Iris pigment epithelial cell (primary cell): ENCODE data around the gene TM9SF3.

ENCODE experiments used
- DNase-seq: peaks from one replicate; pipeline ENCODE4 v3.0.0-alpha.2; 2011; ENCODE audit warnings: low read depth

The TM9SF3 gene

DNA sequence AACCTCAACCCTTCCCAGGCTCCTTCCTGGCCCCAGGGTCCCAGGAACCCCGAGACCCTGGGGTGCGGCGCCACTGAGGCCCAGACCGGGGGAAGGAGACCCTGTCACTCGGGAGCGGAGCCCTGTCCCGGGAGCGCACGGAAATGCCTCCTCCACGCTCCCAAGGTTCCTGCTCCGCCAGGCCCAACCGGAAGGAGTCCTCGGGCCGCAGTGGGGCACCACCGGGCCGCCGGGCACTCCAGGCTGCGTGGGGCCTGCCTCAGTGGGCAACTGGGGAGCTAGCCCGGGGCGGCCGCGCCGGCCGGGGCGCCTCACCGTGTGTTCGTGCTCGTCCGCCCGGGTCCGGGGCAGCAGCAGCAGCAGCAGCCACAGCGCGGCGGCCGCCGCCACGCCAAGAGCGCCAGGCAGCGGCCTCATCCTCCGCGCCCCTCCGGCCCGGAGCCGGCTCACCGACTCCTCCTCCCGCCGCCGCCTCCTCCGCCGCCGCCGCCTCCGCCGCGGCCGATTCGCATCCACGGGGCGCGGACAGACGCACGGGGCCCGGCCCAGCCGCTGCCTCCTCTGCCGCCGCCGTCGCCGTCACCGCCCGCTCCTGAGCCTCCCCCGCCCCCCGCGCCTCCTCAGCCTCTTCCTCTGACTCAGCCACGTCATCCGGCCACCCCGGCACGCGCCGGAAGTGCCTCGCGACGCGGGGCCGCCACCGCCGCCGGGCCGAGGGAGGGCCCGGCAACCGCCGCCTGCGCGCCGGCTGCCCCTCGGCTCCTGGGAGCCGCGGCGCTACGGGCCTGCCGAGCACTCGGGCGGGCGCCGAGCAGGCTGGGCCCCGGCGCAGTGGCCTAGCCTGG lies at the start of gene TM9SF3:
TSS of gene TM9SF3 (minus strand) at position 594 of the 845 bp plus-strand sequence. CDS start at position 417, 177 bp downstream.
- peak; percentile 85 for DNase-seq

DNA sequence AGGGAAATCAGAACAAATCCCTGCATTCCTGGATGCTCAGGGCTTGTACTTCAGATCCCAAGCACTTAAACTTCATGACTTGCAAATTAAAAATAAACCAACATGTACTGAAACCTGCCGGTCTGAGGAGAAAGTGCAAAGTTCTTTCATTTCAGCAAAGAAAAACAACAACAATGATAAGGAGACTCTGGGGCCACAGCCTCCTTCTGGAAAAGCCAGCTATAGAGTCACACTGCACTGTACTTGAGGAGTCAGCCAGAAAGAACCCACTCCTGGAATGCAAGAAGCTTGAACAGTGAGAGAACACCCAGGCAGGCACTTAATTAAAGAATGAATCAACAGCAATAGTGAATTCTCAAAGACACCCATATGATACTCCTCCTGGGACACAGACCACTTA lies 49.7 kb upstream of the TM9SF3 start:
- DNase-seq = peak; percentile 20

DNA sequence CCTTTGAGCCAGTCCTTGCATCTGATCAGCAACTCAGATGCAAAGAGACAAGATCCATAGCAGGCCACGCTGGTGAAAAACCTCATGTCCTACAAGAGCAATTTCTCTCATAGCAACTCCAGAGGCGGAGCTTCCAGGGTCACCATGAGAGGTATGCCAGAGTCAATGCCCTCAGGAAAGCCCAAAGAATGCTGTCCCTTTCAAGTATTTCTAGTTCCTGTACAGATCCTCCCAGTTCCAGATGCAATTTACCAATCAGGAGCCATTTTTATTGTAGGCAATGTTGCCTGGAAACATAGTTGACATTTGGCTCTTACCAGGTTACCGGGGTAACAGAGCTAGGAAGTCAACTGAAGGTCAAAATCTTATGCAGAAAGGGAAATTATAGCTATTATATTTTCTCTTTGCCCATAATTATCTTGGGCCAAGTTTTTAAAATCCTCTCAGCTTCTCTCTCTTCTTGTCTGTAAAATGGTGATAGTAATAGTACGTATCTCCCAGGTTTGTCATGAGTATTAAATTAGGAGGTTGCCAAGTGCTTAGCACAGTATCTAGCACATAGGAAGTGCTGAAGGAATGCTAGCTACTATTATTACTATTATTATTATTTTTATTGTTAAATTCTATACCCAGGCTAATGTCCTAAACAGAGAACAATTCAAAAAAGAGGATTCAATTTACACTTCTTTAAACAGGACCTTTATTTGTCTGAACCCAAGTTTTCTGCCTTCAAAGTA lies 46.3 kb upstream of the TM9SF3 start:
- DNase-seq = no peak

DNA sequence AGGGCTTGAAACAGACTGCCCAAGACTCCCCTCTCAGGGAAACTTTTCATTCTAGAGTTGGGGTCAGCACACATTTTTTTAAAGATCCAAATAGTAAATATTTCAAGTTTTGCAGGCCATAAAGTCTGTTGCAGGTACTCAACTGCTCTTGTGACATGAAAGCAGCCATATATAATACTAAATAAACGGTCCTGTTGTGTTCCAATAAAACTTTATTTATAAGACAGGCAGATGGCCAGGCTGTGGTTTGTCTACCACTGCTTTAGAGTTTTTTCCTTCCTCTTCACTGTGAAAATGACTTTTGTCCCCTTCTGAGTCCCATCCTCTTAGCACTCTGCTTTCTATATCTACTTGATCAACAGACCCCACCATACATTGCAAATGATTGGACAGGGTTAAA lies 40.5 kb upstream of the TM9SF3 start:
- no peak for DNase-seq

DNA sequence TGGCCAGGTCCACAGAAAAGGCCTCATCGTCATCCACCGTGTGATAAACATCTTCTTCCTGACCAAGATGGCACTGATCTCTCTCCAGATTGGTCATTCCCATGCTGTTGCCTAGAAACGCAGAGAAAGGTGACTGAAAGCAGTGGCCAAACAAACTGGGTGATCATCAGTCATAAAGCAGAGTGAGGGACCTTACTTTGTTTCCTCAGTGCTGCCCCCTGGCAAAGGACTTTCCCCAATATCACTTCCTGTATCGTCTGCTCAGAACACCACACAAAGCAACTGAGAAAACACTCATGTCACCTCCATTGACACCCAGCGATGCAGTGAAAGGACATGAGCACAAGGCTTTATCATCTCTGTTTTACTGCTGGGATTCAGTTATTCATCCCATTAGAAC lies 40.0 kb upstream of the TM9SF3 start:
- no peak for DNase-seq

DNA sequence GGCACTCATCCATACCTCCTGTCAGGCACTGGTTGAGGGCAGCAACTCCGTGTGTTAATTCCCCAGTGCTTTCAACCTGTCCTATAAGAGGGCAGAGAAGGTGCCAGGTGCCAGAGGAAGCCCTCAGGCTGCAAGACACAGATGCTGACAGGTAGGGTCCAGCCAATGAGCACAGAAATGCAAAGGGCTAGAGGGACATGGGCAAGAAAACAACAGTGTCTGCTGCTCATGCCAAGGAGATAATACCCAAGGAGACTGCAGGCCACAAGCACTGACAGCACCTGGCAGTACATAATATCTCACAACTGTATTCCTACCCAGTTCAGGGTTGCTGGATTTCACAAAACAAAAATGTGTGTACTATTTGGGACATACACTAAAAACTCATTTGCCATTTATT lies 38.4 kb upstream of the TM9SF3 start:
- DNase-seq = no peak

DNA sequence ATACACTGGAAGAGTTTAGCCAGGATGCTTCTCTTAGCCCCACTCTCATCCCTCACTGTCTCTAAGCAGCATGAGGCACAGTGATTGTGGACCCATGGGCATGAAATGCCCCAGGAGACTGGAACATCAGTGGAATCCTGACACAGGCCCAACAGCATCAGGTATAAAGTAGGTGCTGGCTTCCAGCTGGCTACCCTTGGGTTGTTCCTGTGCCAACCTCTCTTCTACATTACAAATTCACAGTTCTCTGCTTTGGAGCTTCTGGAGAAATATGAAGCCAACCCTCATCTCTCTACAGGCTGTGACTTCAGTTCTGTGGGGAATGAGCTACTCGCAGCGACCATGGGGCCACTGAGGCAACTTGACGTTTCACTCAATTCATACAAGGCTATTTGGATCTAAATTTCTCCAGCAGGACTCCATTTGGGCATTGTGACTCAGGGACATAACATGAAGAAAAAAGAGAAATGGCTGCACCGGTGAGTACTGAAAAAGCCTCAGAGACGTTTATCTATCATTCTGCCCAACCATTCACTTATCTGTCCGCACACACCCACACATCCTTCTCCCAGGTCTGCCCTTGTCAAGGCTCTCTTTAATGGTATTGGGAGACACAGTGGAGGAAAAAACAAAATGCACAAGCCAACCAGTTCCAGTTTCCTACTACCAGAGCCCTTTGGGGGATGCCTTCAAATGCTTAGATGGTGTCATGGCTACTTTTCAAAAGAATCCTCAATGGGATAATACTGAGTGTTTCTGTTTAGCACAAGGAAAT lies 35.4 kb upstream of the TM9SF3 start:
- DNase-seq = no peak

DNA sequence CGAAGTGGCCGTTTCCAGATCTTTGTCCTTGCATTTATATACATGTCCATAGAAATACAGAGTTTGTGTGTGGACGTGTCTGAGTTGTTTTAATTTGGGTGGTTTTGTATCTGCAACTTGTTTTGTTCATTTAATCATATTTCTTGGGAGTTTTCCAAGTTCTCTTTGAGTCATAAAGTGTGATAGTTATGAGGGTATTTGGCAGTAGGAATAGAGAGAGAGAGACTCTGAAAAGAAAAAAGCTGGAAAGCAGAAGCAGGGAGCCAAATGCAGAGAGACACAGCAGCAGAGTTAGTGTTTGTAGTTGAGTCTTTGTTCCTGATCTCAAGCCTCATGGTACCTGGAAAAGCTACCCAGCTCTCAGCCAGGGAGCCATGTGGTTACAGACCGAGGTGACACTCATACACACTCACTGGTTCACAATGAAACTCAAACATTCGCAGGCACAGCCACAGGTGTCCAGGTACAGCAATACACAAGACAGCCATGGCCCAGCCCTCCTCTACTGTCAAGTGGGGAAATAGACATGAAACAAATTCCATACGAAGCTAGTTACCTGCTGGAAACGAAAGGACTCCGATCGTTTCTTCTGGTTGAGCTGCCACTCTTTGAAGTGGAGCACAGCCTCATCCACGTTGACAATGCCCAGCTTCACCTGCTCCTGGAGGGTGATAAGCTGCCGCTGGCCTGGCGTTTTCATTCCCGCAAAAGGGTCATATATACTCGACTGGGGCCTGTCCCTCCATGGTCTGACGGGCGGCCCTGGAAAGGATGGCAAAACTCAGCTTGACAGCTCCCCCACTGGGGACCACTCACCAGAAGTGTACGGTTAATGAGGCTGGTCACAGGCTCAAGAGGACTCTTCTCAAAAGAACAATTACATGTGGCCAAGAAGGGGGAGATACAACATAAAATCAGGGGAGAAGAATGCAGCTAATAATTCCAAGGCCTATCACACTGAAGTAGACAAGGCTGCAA lies 33.3 kb upstream of the TM9SF3 start:
- peak; percentile 44 for DNase-seq

DNA sequence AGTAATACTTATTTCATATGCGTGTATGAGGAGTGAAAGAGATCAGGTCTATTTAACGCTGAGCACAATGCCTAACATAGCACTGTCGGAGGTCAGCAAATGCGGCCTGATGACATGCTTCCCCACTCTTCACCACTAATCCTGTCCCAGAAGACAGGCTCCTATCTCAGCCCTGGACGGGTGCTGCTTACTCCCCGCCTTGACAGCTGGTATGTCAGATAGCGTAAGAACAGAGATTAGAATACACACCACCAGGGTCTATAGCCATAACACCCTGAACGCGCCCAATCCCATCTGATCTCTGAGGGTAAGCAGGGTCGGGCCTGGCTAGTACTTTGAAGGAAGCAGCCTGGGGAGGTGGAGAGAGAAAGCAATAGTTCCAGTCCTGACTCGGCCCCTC lies 32.3 kb upstream of the TM9SF3 start:
- DNase-seq = no peak

DNA sequence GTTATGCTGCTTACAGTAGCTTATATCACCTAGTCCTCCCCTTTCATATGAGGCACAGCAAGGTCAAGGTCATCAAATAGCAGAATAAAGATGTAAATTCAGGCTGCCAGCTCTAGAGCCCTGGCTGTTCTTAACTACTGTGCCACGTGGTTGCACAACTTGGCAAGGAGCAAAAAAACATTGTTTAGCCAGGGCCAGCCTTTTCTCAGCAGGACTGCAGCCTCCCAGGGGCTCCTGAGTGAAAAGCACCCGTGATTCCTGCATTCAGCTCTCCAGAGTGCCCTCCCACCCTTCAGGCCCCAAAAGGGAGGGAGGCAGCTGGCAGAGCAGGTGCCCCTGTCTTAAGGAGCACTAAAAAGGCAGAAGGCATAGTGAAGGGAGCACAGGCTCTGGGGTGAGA lies 31.8 kb upstream of the TM9SF3 start:
- peak; percentile 44 for DNase-seq

DNA sequence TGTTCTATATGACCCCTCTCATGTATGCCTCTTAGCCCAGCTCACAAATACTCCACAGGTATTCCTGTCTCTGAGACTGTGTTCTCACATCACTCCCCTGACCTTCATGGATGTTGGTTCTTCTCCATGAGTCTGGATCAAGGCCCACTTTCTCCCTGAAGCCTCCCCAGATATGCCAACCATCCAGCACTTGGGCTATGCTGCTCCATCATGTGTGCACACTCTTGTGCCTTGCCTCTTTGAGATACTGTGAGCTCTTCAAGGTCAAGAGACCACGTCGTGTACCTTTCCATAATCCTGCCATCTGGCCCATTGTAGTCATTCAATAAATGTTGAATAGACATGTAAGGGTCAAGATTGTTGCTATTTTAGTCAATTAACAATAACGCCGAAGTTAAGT lies 30.1 kb upstream of the TM9SF3 start:
- DNase-seq = no peak

DNA sequence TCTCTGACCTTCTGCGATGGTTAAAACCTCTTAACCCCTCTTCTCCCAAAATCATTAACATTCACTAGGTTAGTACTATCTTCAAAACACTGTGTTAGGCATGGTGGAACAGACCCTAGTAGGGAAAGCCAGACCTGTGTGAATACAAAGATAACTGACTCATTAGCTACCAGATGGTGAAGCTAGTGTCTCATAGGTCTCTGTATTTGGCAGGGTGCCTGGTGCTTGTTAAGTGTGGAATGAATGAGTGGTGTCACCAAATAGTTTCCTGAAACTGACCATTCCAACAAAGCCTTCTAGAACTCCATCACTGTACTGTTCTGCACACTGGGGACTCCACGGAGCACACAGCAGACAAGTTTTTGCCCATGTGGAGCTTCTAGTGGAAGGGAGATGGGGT lies 27.7 kb upstream of the TM9SF3 start:
- DNase-seq = peak; percentile 95

DNA sequence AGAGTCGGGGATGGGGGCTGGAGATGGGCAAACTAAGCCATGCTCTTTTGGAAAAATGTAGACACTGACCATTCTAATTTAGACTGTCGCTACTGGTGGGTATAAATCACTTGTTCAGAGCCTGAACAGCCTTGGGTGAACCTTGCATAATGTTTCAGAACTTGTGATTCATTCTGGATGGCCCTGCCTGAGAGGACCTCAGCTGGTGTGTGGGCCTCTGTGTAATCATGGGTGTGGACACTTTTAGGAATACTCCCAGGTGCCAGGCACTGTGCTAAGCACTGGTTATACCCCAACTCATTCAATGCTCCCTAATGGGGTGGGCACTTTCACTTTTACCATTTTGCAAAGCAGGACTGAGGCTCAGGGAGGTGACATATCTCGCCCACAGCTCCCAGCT lies 26.8 kb upstream of the TM9SF3 start:
- DNase-seq = peak; percentile 46

DNA sequence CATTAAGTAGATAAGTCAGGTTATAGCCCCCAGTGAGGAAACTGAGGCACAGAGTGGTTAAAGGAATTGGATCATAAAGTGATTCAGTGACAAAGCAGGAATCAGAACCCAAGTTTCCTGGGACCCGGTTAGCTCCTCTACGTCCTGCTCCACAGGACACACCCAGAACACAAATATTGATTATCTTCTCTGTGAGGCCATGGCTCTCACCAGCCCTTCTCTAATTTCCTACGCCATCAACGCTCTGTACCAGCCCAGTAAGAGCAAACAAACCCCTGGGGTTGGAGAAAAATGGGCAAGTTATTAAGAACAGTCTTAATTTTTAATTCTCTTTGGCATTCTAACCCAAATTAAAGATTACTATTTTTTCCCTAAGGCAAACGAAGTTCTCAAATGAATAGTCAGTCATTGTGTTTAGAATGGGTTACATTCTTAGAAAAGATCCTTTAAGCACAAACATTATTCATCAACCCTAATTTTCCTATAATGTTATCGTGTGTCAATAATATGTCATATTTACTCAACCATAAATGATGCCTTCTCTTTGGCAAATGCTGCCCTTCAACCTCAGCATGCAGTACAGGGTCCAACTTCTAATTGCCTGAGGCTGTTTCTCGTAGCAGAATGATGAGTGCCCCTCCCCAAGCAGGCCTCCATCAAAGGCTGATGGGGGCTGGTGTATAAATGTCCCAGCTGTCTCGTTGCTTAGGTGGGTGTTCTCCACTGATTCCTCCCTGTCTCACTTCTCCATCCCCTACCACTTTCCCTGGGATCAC lies 25.4 kb upstream of the TM9SF3 start:
- DNase-seq = no peak

DNA sequence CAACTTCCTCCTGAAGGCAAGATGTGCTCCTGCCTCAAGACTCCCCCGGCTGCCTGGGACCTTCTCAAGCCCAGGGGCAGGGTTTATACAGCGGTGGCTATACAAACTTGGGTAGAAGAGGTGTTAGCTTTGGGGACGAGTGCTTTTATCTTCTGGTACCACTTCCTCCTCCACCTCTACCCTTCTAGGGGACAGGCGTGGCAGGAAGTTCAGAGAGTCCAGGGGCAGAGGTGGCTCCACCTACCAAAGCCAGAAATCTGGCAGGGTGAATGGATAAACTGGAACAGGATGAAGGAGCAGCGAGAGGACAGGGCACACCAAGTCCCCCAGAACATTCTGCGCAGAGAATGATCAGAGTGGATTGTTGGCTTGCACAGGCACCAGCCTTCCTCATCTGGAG lies 24.0 kb upstream of the TM9SF3 start:
- DNase-seq = no peak

DNA sequence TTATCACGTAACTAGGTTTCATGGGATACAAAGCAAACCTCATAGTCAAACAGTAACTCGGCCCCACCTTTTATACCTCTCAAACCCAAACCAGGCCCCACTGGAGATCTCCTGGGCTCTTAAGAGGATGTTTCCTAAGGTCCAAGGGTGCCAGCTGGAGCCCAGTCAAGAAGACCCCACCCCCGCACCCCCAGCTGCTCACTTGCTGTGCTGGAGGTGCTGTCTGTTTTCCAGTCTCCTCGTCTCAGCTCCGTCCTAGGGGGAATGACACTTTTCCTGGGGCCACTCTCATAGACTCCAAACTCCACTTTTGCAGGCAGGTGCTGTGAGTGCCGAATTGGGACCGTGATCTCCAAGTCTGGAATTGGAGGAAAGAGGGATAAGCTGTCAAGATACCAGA lies 22.7 kb upstream of the TM9SF3 start:
- DNase-seq = no peak

DNA sequence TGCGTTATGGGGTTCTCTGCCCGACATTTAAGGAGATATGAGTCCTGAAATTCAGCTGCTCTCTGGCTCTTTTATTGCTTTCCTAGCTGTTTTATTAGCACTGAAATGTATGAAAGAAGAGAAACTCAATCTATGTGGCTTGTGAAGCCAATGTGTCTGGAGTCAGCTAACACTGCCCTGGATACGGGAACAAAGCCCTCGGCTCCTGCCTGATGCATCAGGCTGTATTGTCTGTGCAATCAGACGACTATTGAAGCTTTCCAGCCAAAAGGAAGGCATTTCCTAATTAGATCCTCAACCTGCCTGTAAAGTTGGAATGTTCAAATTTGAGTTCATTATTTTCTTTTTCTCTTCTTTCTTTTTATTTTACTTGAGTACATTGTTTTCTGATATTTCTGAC lies 22.0 kb upstream of the TM9SF3 start:
- no peak for DNase-seq

DNA sequence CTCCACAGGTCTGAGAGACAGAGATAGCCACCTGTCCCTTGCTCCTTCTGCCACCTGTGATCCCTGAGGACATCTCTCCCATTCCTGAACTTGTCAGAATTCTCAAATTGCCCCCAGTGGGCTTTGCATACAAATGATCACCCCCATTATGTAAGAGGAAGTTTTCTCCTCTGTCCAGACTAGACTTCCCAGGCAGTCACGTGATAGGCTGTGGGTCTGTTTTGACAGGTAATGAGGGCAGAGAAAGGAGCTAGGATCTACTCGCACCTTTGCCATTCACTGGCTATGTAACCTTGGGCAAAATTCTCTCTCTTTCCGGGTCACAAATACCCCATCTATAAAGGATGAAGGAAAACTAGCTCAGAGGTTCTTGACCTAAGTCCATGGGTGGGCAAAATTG lies 21.4 kb upstream of the TM9SF3 start:
- DNase-seq = no peak

DNA sequence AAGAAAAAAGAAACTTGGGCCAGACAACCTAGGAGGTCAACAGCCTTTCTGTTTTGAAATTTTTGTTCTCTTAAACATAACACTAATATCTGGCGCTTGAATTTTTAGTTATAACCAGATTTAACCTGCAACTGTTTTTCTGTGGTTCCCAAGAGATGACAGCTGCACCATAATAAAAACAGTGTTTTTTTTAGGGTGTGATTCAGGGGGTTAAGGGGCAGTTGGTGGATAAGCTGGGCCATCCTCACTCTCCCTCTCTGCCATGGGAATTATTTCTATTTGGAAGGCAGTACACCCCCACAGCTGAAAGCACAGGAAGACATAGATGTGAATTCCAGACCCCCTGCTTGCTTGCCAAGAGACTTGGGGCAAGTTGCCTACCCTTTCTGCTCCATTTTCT lies 20.1 kb upstream of the TM9SF3 start:
- DNase-seq = no peak

DNA sequence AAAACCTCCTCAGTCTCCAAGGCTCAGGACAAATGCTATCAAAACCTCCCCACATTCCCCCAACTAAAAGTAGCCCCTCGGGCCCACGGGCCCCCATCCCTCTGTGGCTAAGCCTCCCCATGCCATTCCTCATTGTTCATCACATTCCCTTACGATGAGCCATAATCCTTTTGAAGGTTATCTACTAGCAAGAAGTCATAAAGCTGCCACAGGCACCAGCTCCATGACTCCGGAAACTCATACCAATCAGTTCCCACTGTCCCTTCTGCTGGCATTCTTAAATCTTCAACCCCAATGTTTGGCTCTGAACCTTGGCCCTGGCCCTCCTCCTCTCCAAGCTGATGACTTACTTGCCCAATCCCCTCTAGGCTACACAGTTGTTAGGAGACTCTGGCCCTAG lies 19.4 kb upstream of the TM9SF3 start:
- peak; percentile 40 for DNase-seq

DNA sequence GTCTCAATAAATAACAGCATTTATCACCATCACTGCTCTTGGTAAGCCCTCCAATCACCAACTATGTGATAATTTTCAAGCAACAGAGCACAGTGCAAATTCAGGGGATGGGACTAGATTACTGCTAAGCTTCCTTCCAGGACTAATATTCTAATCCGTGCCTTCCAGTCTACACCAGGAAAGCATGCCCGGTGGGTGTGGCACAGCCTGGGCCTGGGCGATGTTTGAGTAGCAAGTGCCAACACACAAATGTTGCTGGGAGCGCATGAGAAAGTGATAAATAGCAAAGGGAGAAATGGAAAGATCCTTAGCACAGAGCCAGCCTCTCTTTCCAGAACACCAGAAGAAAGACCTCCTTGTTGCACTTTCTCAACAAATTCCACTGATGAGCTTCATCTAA lies 13.5 kb upstream of the TM9SF3 start:
- DNase-seq = no peak
